NT2/D1 (cell line): ENCODE data around the gene TBC1D9.
"Not testable (repeated sequence)": the region's sequence is repeated elsewhere in the genome, so short reads cannot be mapped to it uniquely, and the experiment has no call there.

Experiments used
- SUZ12 ChIP-seq: IDR thresholded peaks from 2 replicates; pipeline ENCODE4 v1.6.1; 2011; ENCODE audit not compliant: insufficient read length, insufficient read depth; ENCODE audit errors: extremely low read depth
- YY1 ChIP-seq: IDR thresholded peaks from 2 replicates; pipeline ENCODE4 v1.6.1; 2011; ENCODE audit not compliant: insufficient read length, insufficient read depth
- ZNF274 ChIP-seq: IDR thresholded peaks from 2 replicates; pipeline ENCODE4 v1.6.1; 2011; ENCODE audit warnings: mild to moderate bottlenecking, low read depth, low read length

GRCh38 chr4:140746546-140746945, 9.6 kb downstream of the TBC1D9 start:
- not testable (repeated sequence) for TF ChIP-seq YY1, ZNF274, SUZ12
